Body of pancreas (tissue), 4 donors: Measurements from ENCODE around the gene UBALD2. TPM values are rescaled to one million over a fixed set of nuclear protein-coding genes. Genes with fewer than 3 reads are reported as not detected.

ENCODE experiments used
- ATAC-seq: fragments of 150-250 bp; one replicate; pipeline ENCODE4 v1.9.1; 2016
- DNase-seq, 4 donors: peaks; one replicate each; pipeline ENCODE4 v3.0.0-alpha.2; 2019
- H3K27ac ChIP-seq, 4 donors: fragments of 200-600 bp; sonication (generic); 1 replicate in 3 of 4; 2 replicates in 1 of 4; pipeline versions ENCODE4 v1.5.1 to v1.6.1; 2016 to 2019; ENCODE audit warnings: mild to moderate bottlenecking in 1 of 4, mixed read lengths in 1 of 4, moderate library complexity in 1 of 4
- H3K27me3 ChIP-seq, 2 donors: fragments of 200-600 bp; sonication (generic); one replicate each; pipeline ENCODE4 v1.6.0; 2016; ENCODE audit warnings: mild to moderate bottlenecking in 1 of 2
- H3K36me3 ChIP-seq, 2 donors: fragments of 200-600 bp; sonication (generic); replicated peaks in 1 of 2; 2 replicates each; pipeline ENCODE4 v1.5.1; 2016; ENCODE audit warnings: low read depth in 2 of 2; ENCODE audit not compliant: insufficient read depth in 1 of 2
- H3K4me1 ChIP-seq: fragments of 200-600 bp; sonication (generic); one replicate; pipeline ENCODE4 v1.6.0; 2016
- H3K4me3 ChIP-seq, 2 donors: fragments of 200-600 bp; sonication (generic); 1 replicate in 1 of 2; 2 replicates in 1 of 2; pipeline ENCODE4 v1.5.1; 2016 to 2019
- H3K9me3 ChIP-seq, 3 donors: fragments of 200-600 bp; sonication (generic); 1 replicate in 2 of 3; 2 replicates in 1 of 3; pipeline ENCODE4 v1.5.1; 2016
- CTCF ChIP-seq, 7 experiments: fragments of 450-650 bp in 4 of 7; fragments of 200-600 bp in 3 of 7; sonication (generic) in 3 of 7; IDR thresholded peaks; one replicate each; pipeline ENCODE4 v1.5.1; 2016 to 2019; ENCODE audit warnings: antibody characterized with exemption in 7 of 7
- POLR2A ChIP-seq, 3 donors: fragments of 450-650 bp; IDR thresholded peaks; one replicate each; pipeline ENCODE4 v1.6.1; 2016; ENCODE audit warnings: antibody characterized with exemption in 3 of 3, mild to moderate bottlenecking in 2 of 3
- WGBS, 2 donors: methylation state at CpG; one replicate each; pipeline ENCODE4 v1.1.5; 2017; 5-methylcytosine and 5-hydroxymethylcytosine counted together
- intact Hi-C: fragments of 100-400 bp; cut with DNase I; formaldehyde crosslinking; loops from one replicate; pipeline ENCODE4 v1.15.1; 2023
- total RNA-seq, 2 donors: library from RNA; depleted of rRNA; stranded (reverse); fragments of >200 nt; gene quantifications; one replicate each; pipeline ENCODE4 v1.1.0, GENCODE V29; 2016

Gene UBALD2
- total RNA-seq, 2 donors from 2014 or later, result 4.2 to 7.3 TPM

- Histone ChIP-seq H3K9me3 (no peaks in the 10 kb centered on the region), H3K27ac (peak overlapping the region in 3 of 4 donors; percentile 34 to 46 (median 35)), H3K4me1 (peaks cover 14% of the 10 kb centered on the region), H3K36me3 (no peaks in the 10 kb centered on the region), H3K4me3 (no peak overlapping the region), H3K27me3 (no peaks in the 10 kb centered on the region)
- WGBS, 2 donors, result 68 to 78% methylated on average over 13 to 15 of the region's 15 CpGs
- no peak for TF ChIP-seq CTCF (IDR thresholded peaks at IDR 0.05)
- no peak for TF ChIP-seq POLR2A (IDR thresholded peaks at IDR 0.05)
- DNase-seq, result no peak
- intact Hi-C loops, result loop anchor here (5.0 to 10.0 kb wide), 2 partner anchors 158 to 265 kb away; no protein-coding TSS in a partner anchor
- no peak for ATAC-seq
These were observed 14.7 kb downstream of the UBALD2 start for GRCh38 chr17:76279742-76280287.

- Histone ChIP-seq H3K27me3 (no peaks in the 10 kb centered on the region), H3K27ac (no peak overlapping the region), H3K4me1 (peaks cover 14% of the 10 kb centered on the region), H3K36me3 (no peaks in the 10 kb centered on the region), H3K9me3 (no peaks in the 10 kb centered on the region), H3K4me3 (no peak overlapping the region)
- no peak for TF ChIP-seq CTCF (IDR thresholded peaks at IDR 0.05)
- no peak for TF ChIP-seq POLR2A (IDR thresholded peaks at IDR 0.05)
- WGBS, 2 donors, result 70 to 81% methylated on average over 11 to 15 of the region's 15 CpGs
- ATAC-seq, result no peak
- DNase-seq, result no peak
- intact Hi-C loops, result loop anchor here (5.0 kb wide), 1 partner anchor 158 kb away; no protein-coding TSS in a partner anchor
These were observed 15.5 kb downstream of the UBALD2 start for GRCh38 chr17:76280650-76281049.

DNA sequence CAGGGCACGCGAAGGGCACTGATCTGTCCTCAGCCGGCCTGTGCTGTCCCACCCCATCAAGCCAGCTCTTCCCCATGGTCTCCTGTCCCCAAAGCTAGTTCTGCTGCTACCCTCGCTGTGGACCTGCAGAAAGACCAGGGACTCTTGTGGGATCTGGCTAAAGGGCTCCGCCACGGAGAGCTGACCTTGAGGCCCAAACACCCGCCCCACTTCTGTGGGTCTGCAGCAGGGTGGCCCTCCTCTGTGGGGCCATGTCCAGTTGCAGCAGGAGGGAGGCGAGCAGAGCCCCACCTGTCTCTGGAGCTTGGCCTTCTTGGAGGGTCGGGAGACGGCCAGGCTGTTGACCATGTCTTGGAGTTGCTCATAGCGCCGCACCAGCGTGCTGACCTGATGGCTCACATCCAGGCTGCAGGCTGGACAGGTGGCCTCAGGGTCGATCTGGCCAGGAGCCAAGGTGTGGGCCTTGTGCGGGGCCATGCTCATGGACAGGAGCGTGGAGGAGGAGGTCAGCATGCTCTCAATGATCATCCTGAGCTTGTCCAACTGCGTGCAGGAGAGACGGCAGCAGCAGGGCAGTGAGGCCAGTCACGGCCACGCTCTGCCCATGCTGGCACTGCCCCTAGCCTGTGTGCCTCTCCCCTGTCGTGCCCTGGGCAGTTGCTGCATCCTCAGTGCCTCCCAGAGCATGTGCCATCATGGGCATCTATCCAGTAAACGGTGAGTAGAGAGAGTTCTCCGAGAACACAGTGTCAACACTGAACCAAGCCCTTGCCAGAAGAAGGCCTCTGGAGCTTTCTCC, 16.6 kb downstream of the UBALD2 start:
- no peaks in the 10 kb centered on the region for H3K36me3 ChIP-seq
- H3K4me3 ChIP-seq, result no peak overlapping the region
- WGBS, 2 donors, result 63 to 75% methylated on average over 6 to 23 of the region's 23 CpGs
- intact Hi-C loops, result loop anchor here (5.0 kb wide), 1 partner anchor 159 kb away; no protein-coding TSS in a partner anchor
- no peak for DNase-seq
- no peak overlapping the region for H3K27ac ChIP-seq
- no peak for ATAC-seq
- no peaks in the 10 kb centered on the region for H3K9me3 ChIP-seq
- H3K27me3 ChIP-seq, result no peaks in the 10 kb centered on the region
- H3K4me1 ChIP-seq, result peaks cover 14% of the 10 kb centered on the region
- no peak for TF ChIP-seq CTCF (IDR thresholded peaks at IDR 0.05)
- no peak for TF ChIP-seq POLR2A (IDR thresholded peaks at IDR 0.05)

DNA sequence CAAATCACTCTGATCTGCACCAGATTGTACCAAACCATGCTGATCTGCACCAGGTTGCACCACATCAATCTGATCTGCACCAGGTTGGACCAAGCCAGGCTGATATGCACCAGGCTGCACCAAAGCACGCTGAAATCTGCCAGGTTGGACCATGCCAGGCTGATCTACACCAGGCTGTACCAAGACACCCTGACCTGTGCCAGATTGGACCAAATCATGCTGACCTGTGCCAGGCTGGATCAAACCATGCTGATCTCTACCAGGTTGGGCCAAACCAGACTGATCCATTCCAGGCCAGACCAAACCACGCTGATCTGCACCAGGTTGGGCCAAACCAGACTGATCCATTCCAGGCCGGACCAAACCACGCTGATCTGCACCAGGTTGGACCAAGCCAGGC, 27.4 kb downstream of the UBALD2 start:
- 94% methylated on average over 4 of the region's 4 CpGs; no CpG with 5 or more reads in 1 of the 2 donors for WGBS, 2 donors
- Histone ChIP-seq H3K4me1 (no peaks in the 10 kb centered on the region), H3K27ac (no peak overlapping the region), H3K27me3 (no peaks in the 10 kb centered on the region), H3K36me3 (no peaks in the 10 kb centered on the region), H3K9me3 (no peaks in the 10 kb centered on the region), H3K4me3 (no peak overlapping the region)
- ATAC-seq, result no peak
- intact Hi-C loops, result loop anchor here (10.0 kb wide), 1 partner anchor 378 kb away; no protein-coding TSS in a partner anchor
- DNase-seq, result no peak
- TF ChIP-seq CTCF (IDR thresholded peaks at IDR 0.05) (no peak), POLR2A (IDR thresholded peaks at IDR 0.05) (no peak)
